Skeletal muscle satellite cell (primary cell): ENCODE results near the gene HPSE2.

Source experiments
- H3K27me3 ChIP-seq: 2 replicates; pipeline ENCODE4 v1.7.0; 2013; ENCODE audit warnings: low read length; ENCODE audit not compliant: control insufficient read depth, insufficient read depth
- H3K36me3 ChIP-seq: 2 replicates; pipeline ENCODE4 v1.7.0; 2013; ENCODE audit warnings: mild to moderate bottlenecking, control low read depth, low read length; ENCODE audit not compliant: insufficient read depth
- H3K4me1 ChIP-seq: 2 replicates; pipeline ENCODE4 v1.7.0; 2013; ENCODE audit warnings: low read length; ENCODE audit not compliant: control insufficient read depth, insufficient read depth
- H3K4me2 ChIP-seq: 2 replicates; pipeline ENCODE4 v1.7.0; 2013; ENCODE audit warnings: mild to moderate bottlenecking, low read length
- H3K4me3 ChIP-seq: 2 replicates; pipeline ENCODE4 v1.7.0; 2013; ENCODE audit warnings: low read length
- H3K9ac ChIP-seq: 2 replicates; pipeline ENCODE4 v1.7.0; 2013; ENCODE audit warnings: mild to moderate bottlenecking, low read depth, low read length, moderate library complexity
- H3K9me3 ChIP-seq: replicated peaks from 2 replicates; pipeline ENCODE4 v1.7.0; 2013; ENCODE audit warnings: mild to moderate bottlenecking, control low read depth, low read length

The HPSE2 gene

GRCh38 chr10:98418665-98419468 is 816.8 kb downstream of the HPSE2 start:
- no peak overlapping the region for H3K9ac ChIP-seq
- H3K27me3 ChIP-seq, result no peaks in the 10 kb centered on the region
- no peak overlapping the region for H3K4me3 ChIP-seq
- peaks cover 38% of the 10 kb centered on the region for H3K36me3 ChIP-seq
- no peak overlapping the region for H3K4me2 ChIP-seq
- peaks cover 17% of the 10 kb centered on the region for H3K4me1 ChIP-seq
- no peaks in the 10 kb centered on the region for H3K9me3 ChIP-seq

DNA sequence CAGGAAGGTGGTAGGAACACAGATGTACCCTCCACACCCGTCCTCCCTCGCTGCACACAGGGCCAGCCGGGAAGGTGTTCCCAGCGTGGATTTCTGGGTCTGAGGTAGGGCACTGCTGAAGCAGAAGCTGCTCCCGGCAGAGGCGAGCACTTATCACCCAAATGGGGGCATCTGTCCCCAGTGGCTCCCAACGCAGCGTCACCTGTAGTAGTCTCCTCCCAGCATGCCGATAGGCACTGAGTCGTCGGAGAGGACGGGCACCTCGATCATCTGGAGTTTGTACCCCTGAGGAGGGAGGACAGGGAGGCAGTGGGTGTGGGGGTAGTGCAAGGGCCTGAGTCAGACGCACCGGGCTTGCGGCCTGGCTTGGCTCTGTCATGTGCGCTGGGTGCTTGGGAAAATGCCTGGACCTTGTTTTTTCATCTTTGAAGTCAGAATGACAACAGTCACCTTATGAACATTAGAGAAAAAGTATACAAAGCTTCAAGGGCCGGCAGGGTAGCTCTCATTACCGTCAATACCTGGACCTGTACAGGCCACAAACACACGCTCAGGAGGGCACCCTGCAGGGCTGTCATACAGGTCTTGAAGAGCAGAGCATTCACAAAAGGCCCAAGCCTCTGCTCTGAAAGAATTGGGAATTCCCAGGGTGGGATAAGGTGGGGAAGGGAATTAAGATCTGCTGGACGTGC is 817.5 kb downstream of the HPSE2 start:
- H3K27me3 ChIP-seq, result no peaks in the 10 kb centered on the region
- H3K36me3 ChIP-seq, result peaks cover 32% of the 10 kb centered on the region
- no peak overlapping the region for H3K4me2 ChIP-seq
- H3K4me1 ChIP-seq, result peaks cover 17% of the 10 kb centered on the region
- no peak overlapping the region for H3K9ac ChIP-seq
- H3K9me3 ChIP-seq, result no peaks in the 10 kb centered on the region
- no peak overlapping the region for H3K4me3 ChIP-seq

GRCh38 chr10:98417481-98417959 is 818.1 kb downstream of the HPSE2 start:
- peaks cover 17% of the 10 kb centered on the region for H3K4me1 ChIP-seq
- H3K4me2 ChIP-seq, result no peak overlapping the region
- H3K9ac ChIP-seq, result no peak overlapping the region
- H3K36me3 ChIP-seq, result peaks cover 29% of the 10 kb centered on the region
- H3K4me3 ChIP-seq, result no peak overlapping the region
- no peaks in the 10 kb centered on the region for H3K27me3 ChIP-seq
- H3K9me3 ChIP-seq, result no peaks in the 10 kb centered on the region

DNA sequence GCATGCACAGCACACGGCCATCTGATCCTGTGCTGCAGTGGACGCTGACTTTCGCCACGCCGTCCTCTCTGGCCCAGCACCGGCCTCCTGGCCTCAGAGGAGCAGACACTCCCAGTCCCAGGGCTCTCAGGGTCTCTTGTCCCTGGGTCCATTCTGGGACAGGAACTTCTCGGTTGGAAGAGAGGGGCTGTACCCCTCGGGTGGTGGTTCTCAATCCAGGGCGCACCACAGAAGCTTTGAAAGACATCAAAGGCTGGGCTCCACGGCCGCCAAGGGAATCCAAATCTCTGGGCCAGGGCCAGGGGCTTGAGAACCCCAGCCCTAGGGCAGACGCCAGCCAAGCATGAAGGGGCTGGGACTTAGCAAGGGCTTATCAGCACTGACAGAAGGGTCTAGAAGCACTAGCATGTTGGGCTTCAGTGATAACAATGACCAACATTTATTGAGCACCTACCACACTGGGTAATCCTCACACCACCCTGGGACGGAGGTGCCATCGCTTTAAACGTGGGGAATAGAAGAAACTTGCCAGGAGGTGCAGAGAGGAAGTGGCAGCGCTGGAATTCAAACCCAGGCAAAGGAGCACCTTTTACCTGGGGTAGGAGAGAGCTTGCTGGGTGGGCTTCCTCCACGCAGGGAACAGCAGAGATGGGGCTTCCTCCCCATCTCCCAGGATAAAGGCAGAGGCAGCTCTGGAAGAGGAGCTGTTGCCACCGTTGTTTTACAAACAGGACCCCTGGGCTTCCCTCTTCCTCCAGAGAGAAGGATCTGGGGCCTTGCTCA is 818.9 kb downstream of the HPSE2 start:
- H3K4me1 ChIP-seq, result peaks cover 19% of the 10 kb centered on the region
- no peak overlapping the region for H3K4me2 ChIP-seq
- no peaks in the 10 kb centered on the region for H3K27me3 ChIP-seq
- H3K36me3 ChIP-seq, result peaks cover 26% of the 10 kb centered on the region
- H3K4me3 ChIP-seq, result no peak overlapping the region
- H3K9ac ChIP-seq, result no peak overlapping the region
- H3K9me3 ChIP-seq, result no peaks in the 10 kb centered on the region

- Histone ChIP-seq H3K27me3 (no peaks in the 10 kb centered on the region), H3K4me1 (peaks cover 22% of the 10 kb centered on the region), H3K4me2 (peak overlapping the region; percentile 93), H3K9ac (no peak overlapping the region), H3K9me3 (no peaks in the 10 kb centered on the region), H3K4me3 (no peak overlapping the region), H3K36me3 (peaks cover 26% of the 10 kb centered on the region)
Measured at GRCh38 chr10:98415731-98416119, 819.9 kb downstream of the HPSE2 start.

- Histone ChIP-seq H3K9ac (peak within 1 kb of the TSS; percentile 81), H3K4me1 (peaks cover 22% of the 10 kb centered on the region), H3K27me3 (no peaks in the 10 kb centered on the region), H3K36me3 (peaks cover 26% of the 10 kb centered on the region), H3K4me3 (peak within 1 kb of the TSS; percentile 86), H3K9me3 (no peaks in the 10 kb centered on the region), H3K4me2 (peak within 1 kb of the TSS; percentile 93)
Measured at GRCh38 chr10:98414932-98415730, 820.5 kb downstream of the HPSE2 start, which contains the start of gene PYROXD2. Gene PYROXD2, minus strand, starts transcription at chr10:98415182. Its CDS starts 47 bp downstream, at chr10:98415135.

DNA sequence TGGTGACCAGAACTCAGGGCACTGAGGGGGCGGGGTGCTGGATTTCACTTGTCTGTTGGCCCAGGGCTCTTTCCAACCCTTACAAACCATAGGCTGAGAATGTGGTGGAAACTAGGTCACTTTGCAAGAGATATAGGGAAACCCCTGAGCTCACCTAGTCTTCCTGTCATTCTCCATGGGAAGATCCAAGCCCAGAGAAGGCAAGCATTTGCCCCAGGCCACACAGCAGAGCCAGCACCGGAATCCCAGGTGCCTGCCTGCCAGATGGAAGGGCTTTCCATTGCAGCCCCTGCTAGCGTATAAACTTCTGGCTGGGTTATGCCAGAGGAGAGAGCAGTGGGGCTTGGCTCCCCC is 821.1 kb downstream of the HPSE2 start:
- H3K9me3 ChIP-seq, result no peaks in the 10 kb centered on the region
- peak overlapping the region; percentile 81 for H3K9ac ChIP-seq

GRCh38 chr10:98411768-98412167 is 823.9 kb downstream of the HPSE2 start:
- no peaks in the 10 kb centered on the region for H3K27me3 ChIP-seq
- peaks cover 22% of the 10 kb centered on the region for H3K4me1 ChIP-seq
- no peak overlapping the region for H3K4me2 ChIP-seq

More for the DNA sequence above, 821.1 kb downstream of the HPSE2 start:
- Histone ChIP-seq H3K36me3 (peaks cover 20% of the 10 kb centered on the region), H3K4me1 (peaks cover 22% of the 10 kb centered on the region), H3K4me3 (peak overlapping the region; percentile 86), H3K4me2 (peak overlapping the region; percentile 93), H3K27me3 (no peaks in the 10 kb centered on the region)

DNA sequence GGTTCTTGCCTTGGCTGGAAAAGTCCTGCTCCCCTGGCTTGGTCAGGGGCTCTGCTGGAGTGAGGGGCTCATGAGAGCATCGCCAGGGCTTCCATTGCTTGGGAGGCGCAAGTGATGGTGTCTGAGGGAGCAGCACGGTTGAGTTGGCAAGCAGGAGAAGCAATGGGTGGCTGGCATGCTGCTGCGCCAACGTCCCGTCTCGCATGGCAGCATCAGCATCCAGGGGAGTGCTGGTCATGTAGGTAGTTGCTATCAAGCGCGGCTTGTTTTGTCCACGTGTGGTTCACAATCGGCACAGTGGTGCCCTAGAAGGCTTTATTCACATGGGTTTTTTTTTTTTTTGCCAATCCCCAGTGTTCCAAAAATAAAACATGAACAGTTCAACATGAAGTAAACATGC is 824.5 kb downstream of the HPSE2 start:
- Histone ChIP-seq H3K9me3 (no peaks in the 10 kb centered on the region), H3K9ac (no peak overlapping the region), H3K4me3 (no peak overlapping the region), H3K4me2 (no peak overlapping the region), H3K27me3 (no peaks in the 10 kb centered on the region), H3K4me1 (peaks cover 22% of the 10 kb centered on the region), H3K36me3 (no peaks in the 10 kb centered on the region)

More at GRCh38 chr10:98411768-98412167, 823.9 kb downstream of the HPSE2 start:
- Histone ChIP-seq H3K9ac (no peak overlapping the region), H3K4me3 (no peak overlapping the region), H3K36me3 (no peaks in the 10 kb centered on the region), H3K9me3 (no peaks in the 10 kb centered on the region)

- H3K4me3 ChIP-seq, result no peak overlapping the region
- H3K9me3 ChIP-seq, result no peaks in the 10 kb centered on the region
- no peaks in the 10 kb centered on the region for H3K36me3 ChIP-seq
- peaks cover 22% of the 10 kb centered on the region for H3K4me1 ChIP-seq
- no peak overlapping the region for H3K4me2 ChIP-seq
- H3K27me3 ChIP-seq, result no peaks in the 10 kb centered on the region
- no peak overlapping the region for H3K9ac ChIP-seq
Measured at GRCh38 chr10:98410759-98411158, 824.9 kb downstream of the HPSE2 start.
